ENCODE measurements around the gene MTUS2. TPM values are rescaled to one million over a fixed set of nuclear protein-coding genes. Genes with fewer than 3 reads are reported as not detected.

Gene MTUS2
- total and polyA plus RNA-seq, 2 donors (not counting 3 experiments of a cell fraction or from before 2014, with no cell fraction given), result not detected

GRCh38 chr13:28837111-28837510 is 17.0 kb downstream of the MTUS2 start:
- Histone ChIP-seq H3K4me1 (ENCODE audit: control insufficient read depth, extremely low read depth, insufficient read depth, low read length) (no peaks in the 10 kb centered on the region), H4K20me1 (replicated peaks; ENCODE audit: control insufficient read depth, extremely low read depth, insufficient read depth, low read length) (no peaks in the 10 kb centered on the region), H3K9ac (replicated peaks; ENCODE audit: extremely low read depth, insufficient read depth, low read length) (no peak overlapping the region), H3K79me2 (ENCODE audit: control insufficient read depth, insufficient read depth, low read length) (no peaks in the 10 kb centered on the region), H3K4me2 (ENCODE audit: insufficient read depth, low read length) (no peak overlapping the region), H3K9me3 (replicated peaks; ENCODE audit: control insufficient read depth, insufficient read depth, low read length) (no peaks in the 10 kb centered on the region), H3K27me3 (ENCODE audit: control insufficient read depth in 2 of 2, insufficient read depth in 2 of 2, low read length in 2 of 2) (no peaks in the 10 kb centered on the region), H2AFZ (ENCODE audit: low read depth, low read length) (no peak overlapping the region), H3K4me3 (replicated peaks in 1 of 3; ENCODE audit: insufficient read depth in 1 of 3, low read depth in 1 of 3, low read length in 3 of 3) (no peak overlapping the region), H3K9me1 (replicated peaks; ENCODE audit: control insufficient read depth, extremely low read depth, insufficient read depth, low read length) (no peaks in the 10 kb centered on the region), H3K36me3 (ENCODE audit: control insufficient read depth in 2 of 2, extremely low read depth in 1 of 2, insufficient read depth in 2 of 2, low read length in 2 of 2) (no peaks in the 10 kb centered on the region), H3K27ac (ENCODE audit: insufficient read depth, low read depth, low read length) (no peak overlapping the region)
- TF ChIP-seq GATA2 (IDR thresholded peaks at IDR 0.05; ENCODE audit: insufficient read depth, insufficient read length, low read depth, low read length) (no peak), POLR2AphosphoS5 (IDR thresholded peaks at IDR 0.05; ENCODE audit: insufficient read depth, low read depth, low read length) (no peak), MAX (IDR thresholded peaks at IDR 0.05; ENCODE audit: insufficient read depth, insufficient read length) (no peak), CTCF (IDR thresholded peaks at IDR 0.05; ENCODE audit: extremely low read depth in 1 of 2, insufficient read depth in 1 of 2, low read depth in 1 of 2, low read length in 2 of 2) (no peak), FOS (IDR thresholded peaks at IDR 0.05; ENCODE audit: borderline replicate concordance, insufficient read depth, low read length) (no peak), EZH2 (IDR thresholded peaks at IDR 0.05; ENCODE audit: borderline replicate concordance, low read depth, low read length, severe bottlenecking) (no peak), POLR2A (IDR thresholded peaks at IDR 0.05; ENCODE audit: low read depth, low read length) (no peak), MYC (IDR thresholded peaks at IDR 0.05; ENCODE audit: low read depth, low read length) (no peak), JUN (IDR thresholded peaks at IDR 0.05; ENCODE audit: borderline replicate concordance, insufficient read depth, insufficient read length, low read depth) (no peak)
- dilution Hi-C loops (cut with MboI; ENCODE audit: extremely low pct_ligation_motif_present, low sequenced_read_pairs), result no loop called here
- BruUV-seq (replicated peaks), result no TSS peak
- ChIA-PET CTCF (no interaction called here), POLR2A (no interaction called here)
- no peak for FAIRE-seq
- no peak for DNase-seq (ENCODE audit: low read depth, low spot score)
- intact Hi-C loops (cut with micrococcal nuclease), result no loop called here
